A204.1 (cell line): ENCODE measurements around the gene LSP1.

ENCODE experiments used
- FAIRE-seq: peaks from 2 replicates; lab custom pipeline; 2012; peaks lifted over from hg19 to GRCh38; lab: Jason Lieb, UNC

LSP1 gene

GRCh38 chr11:1825039-1825740 lies 27.7 kb upstream of the LSP1 start:
- no peak for FAIRE-seq

- FAIRE-seq, result no peak
These were observed 27.0 kb upstream of the LSP1 start for GRCh38 chr11:1825785-1826451.

GRCh38 chr11:1826552-1827094 lies 26.3 kb upstream of the LSP1 start:
- FAIRE-seq, result no peak

- FAIRE-seq, result no peak
These were observed 25.6 kb upstream of the LSP1 start for GRCh38 chr11:1827095-1827813.

- FAIRE-seq, result no peak
These were observed 25.0 kb upstream of the LSP1 start for GRCh38 chr11:1827931-1828330.

- FAIRE-seq, result no peak
These were observed 24.3 kb upstream of the LSP1 start for GRCh38 chr11:1828542-1828941.

GRCh38 chr11:1829039-1829820 lies 23.7 kb upstream of the LSP1 start:
- no peak for FAIRE-seq

GRCh38 chr11:1830004-1830321 lies 22.9 kb upstream of the LSP1 start:
- FAIRE-seq, result no peak

GRCh38 chr11:1830322-1831223 lies 22.3 kb upstream of the LSP1 start:
- FAIRE-seq, result no peak

GRCh38 chr11:1831338-1832210 lies 21.3 kb upstream of the LSP1 start:
- no peak for FAIRE-seq

- FAIRE-seq, result no peak
These were observed 20.5 kb upstream of the LSP1 start for GRCh38 chr11:1832211-1832919.

GRCh38 chr11:1832920-1833295 lies 20.0 kb upstream of the LSP1 start:
- FAIRE-seq, result no peak

- FAIRE-seq, result no peak
These were observed 18.7 kb upstream of the LSP1 start for GRCh38 chr11:1834062-1834610.

- FAIRE-seq, result no peak
These were observed 17.9 kb upstream of the LSP1 start, which contains the start of gene SYT8 for GRCh38 chr11:1834779-1835670. SYT8 (plus strand) TSS chr11:1834990; CDS start chr11:1835106, 116 bp downstream.

GRCh38 chr11:1835671-1836010 lies 17.2 kb upstream of the LSP1 start:
- no peak for FAIRE-seq

- no peak for FAIRE-seq
These were observed 16.6 kb upstream of the LSP1 start for GRCh38 chr11:1836011-1836945.
